CD14-positive monocyte (primary cell): ENCODE data around the gene AP1G2. TPM values are rescaled to one million over a fixed set of nuclear protein-coding genes. Genes with fewer than 3 reads are reported as not detected.

ENCODE experiments used
- DNase-seq, 3 donors: peaks; one replicate each; pipeline ENCODE4 v3.0.0-alpha.2; 2011 to 2022
- H2AFZ ChIP-seq: 2 replicates; pipeline ENCODE4 v1.6.0; 2012; ENCODE audit warnings: mild to moderate bottlenecking, low read depth, low read length, inconsistent platforms; ENCODE audit not compliant: insufficient read depth, poor library complexity, severe bottlenecking
- H3K27ac ChIP-seq, 2 donors: 1 replicate in 1 of 2; 2 replicates in 1 of 2; pipeline ENCODE4 v1.5.1; 2012 to 2013; ENCODE audit warnings: low read length in 2 of 2, control low read depth in 1 of 2, inconsistent platforms in 1 of 2, low read depth in 1 of 2, mild to moderate bottlenecking in 1 of 2
- H3K27me3 ChIP-seq, 2 donors: one replicate each; pipeline versions ENCODE4 v1.6.0 to v1.6.1; 2011 to 2013; ENCODE audit warnings: low read length in 2 of 2; ENCODE audit not compliant: control insufficient read depth in 2 of 2, insufficient read depth in 2 of 2
- H3K36me3 ChIP-seq, 2 donors: replicated peaks in 1 of 2; 1 replicate in 1 of 2; 2 replicates in 1 of 2; pipeline versions ENCODE4 v1.5.1 to v1.6.1; 2012 to 2013; ENCODE audit warnings: low read length in 2 of 2, control low read depth in 1 of 2, inconsistent platforms in 1 of 2, mild to moderate bottlenecking in 1 of 2; ENCODE audit not compliant: insufficient read depth in 2 of 2, control insufficient read depth in 1 of 2
- H3K4me1 ChIP-seq, 2 donors: 1 replicate in 1 of 2; 2 replicates in 1 of 2; pipeline versions ENCODE4 v1.5.1 to v1.6.1; 2012 to 2013; ENCODE audit warnings: low read length in 2 of 2, control low read depth in 1 of 2, inconsistent platforms in 1 of 2, mild to moderate bottlenecking in 1 of 2, moderate library complexity in 1 of 2; ENCODE audit not compliant: insufficient read depth in 2 of 2, control insufficient read depth in 1 of 2
- H3K4me2 ChIP-seq: replicated peaks from 2 replicates; pipeline ENCODE3; 2012; ENCODE audit warnings: low read length, moderate library complexity, mild to moderate bottlenecking; ENCODE audit not compliant: poor library complexity, severe bottlenecking; ENCODE audit errors: extremely low read depth
- H3K4me3 ChIP-seq, 3 experiments: fragments of 200-600 bp in 1 of 3; sonication (generic) in 1 of 3; replicated peaks in 1 of 3; 1 replicate in 2 of 3; 2 replicates in 1 of 3; pipeline ENCODE4 v1.5.1; 2011 to 2013; ENCODE audit warnings: low read length in 3 of 3, mild to moderate bottlenecking in 3 of 3, control low read depth in 2 of 3, low read depth in 2 of 3, inconsistent platforms in 1 of 3, moderate library complexity in 1 of 3
- H3K79me2 ChIP-seq: 2 replicates; pipeline ENCODE4 v1.6.0; 2012; ENCODE audit warnings: mild to moderate bottlenecking, control low read depth, inconsistent platforms, low read length, moderate library complexity; ENCODE audit not compliant: insufficient read depth
- H3K9ac ChIP-seq: 2 replicates; pipeline ENCODE4 v1.6.0; 2017; ENCODE audit warnings: low read length, mild to moderate bottlenecking; ENCODE audit not compliant: insufficient read depth, poor library complexity, severe bottlenecking
- H3K9me3 ChIP-seq, 2 donors: replicated peaks in 1 of 2; 1 replicate in 1 of 2; 2 replicates in 1 of 2; pipeline versions ENCODE4 v1.5.1 to v1.6.1; 2012 to 2013; ENCODE audit warnings: low read length in 2 of 2, control low read depth in 1 of 2; ENCODE audit not compliant: control insufficient read depth in 1 of 2, insufficient read depth in 1 of 2
- H4K20me1 ChIP-seq: 2 replicates; pipeline ENCODE4 v1.6.0; 2012; ENCODE audit warnings: mild to moderate bottlenecking, low read length, control low read depth, moderate library complexity; ENCODE audit not compliant: insufficient read depth
- H3K27ac Mint-ChIP-seq, 7 donors: one replicate each; pipeline ENCODE4 v1.8.0; 2020; ENCODE audit warnings: mild to moderate bottlenecking in 7 of 7, mixed read lengths in 7 of 7, moderate library complexity in 6 of 7, inconsistent platforms in 2 of 7
- H3K27me3 Mint-ChIP-seq, 3 donors: one replicate each; pipeline ENCODE4 v1.8.0; 2021 to 2022; ENCODE audit warnings: low read depth in 3 of 3, mild to moderate bottlenecking in 3 of 3, mixed read lengths in 3 of 3, moderate library complexity in 3 of 3, inconsistent platforms in 1 of 3
- H3K36me3 Mint-ChIP-seq, 2 donors: one replicate each; pipeline ENCODE4 v1.8.0; 2020; ENCODE audit warnings: mixed read lengths in 2 of 2, inconsistent platforms in 1 of 2, mild to moderate bottlenecking in 1 of 2
- H3K4me1 Mint-ChIP-seq: one replicate; pipeline ENCODE4 v1.8.0; 2020; ENCODE audit warnings: mild to moderate bottlenecking, mixed read lengths
- H3K4me3 Mint-ChIP-seq, 2 donors: one replicate each; pipeline ENCODE4 v1.8.0; 2020; ENCODE audit warnings: mild to moderate bottlenecking in 2 of 2, mixed read lengths in 2 of 2, moderate library complexity in 1 of 2
- H3K9me3 Mint-ChIP-seq, 7 donors: one replicate each; pipeline ENCODE4 v1.8.0; 2020 to 2022; ENCODE audit warnings: mixed read lengths in 7 of 7, mild to moderate bottlenecking in 6 of 7, moderate library complexity in 6 of 7, inconsistent platforms in 2 of 7
- CTCF ChIP-seq: fragments of 200-600 bp; IDR thresholded peaks from one replicate; pipeline ENCODE4 v1.8.0; 2022; ENCODE audit warnings: antibody characterized with exemption, mild to moderate bottlenecking
- WGBS: methylation state at CpG from one replicate; pipeline ENCODE4 v1.1.5; 2013; ENCODE audit warnings: missing lambda C conversion rate; ENCODE audit not compliant: insufficient coverage; 5-methylcytosine and 5-hydroxymethylcytosine counted together
- intact Hi-C, 2 donors: fragments of 100-400 bp; cut with micrococcal nuclease; formaldehyde crosslinking; loops; one replicate each; pipeline versions ENCODE4 v1.15.0 to v1.15.1; 2023
- polyA plus RNA-seq, 3 donors: library from polyadenylated mRNA; depleted of rRNA in 1 of 3; unstranded in 2 of 3; stranded (reverse) in 1 of 3; fragments of 300-500 nt in 2 of 3; fragments of >200 nt in 1 of 3; fragmentation: Illumina TruSeq in 2 of 3; gene quantifications; 1 replicate in 2 of 3; 2 replicates in 1 of 3; pipeline ENCODE4 v1.2.3, GENCODE V29; 2012 to 2021

AP1G2 gene
- polyA plus RNA-seq, 3 donors: 32.2 to 437 (median 37.0) TPM

- TF ChIP-seq CTCF: no peak
- peaks cover 57% of the 10 kb centered on the region for H3K4me1 Mint-ChIP-seq
- H3K9me3 Mint-ChIP-seq: peaks cover 0 to 16% (median 10%) of the 10 kb centered on the region in 7 donors
- H3K4me2 ChIP-seq: peak overlapping the region; percentile 73
- peak overlapping the region; percentile 68 to 90 for H3K4me3 Mint-ChIP-seq
- H3K4me3 ChIP-seq: peak overlapping the region in 1 of 3 experiments; percentile 58
- H4K20me1 ChIP-seq: no peaks in the 10 kb centered on the region
- H3K79me2 ChIP-seq: peaks cover 4% of the 10 kb centered on the region
- H3K36me3 Mint-ChIP-seq: peaks cover 3 to 7% of the 10 kb centered on the region in 2 donors
- H3K9ac ChIP-seq: peak overlapping the region; percentile 15
- no peaks in the 10 kb centered on the region for H3K36me3 ChIP-seq
- H3K27ac Mint-ChIP-seq: peak overlapping the region; percentile 85 to 98 (median 94)
- H3K4me1 ChIP-seq: peaks cover 60 to 79% of the 10 kb centered on the region in 2 donors
- peaks cover 12 to 23% of the 10 kb centered on the region in 2 donors for H3K27me3 ChIP-seq
- intact Hi-C loops: no loop called here
- H2AFZ ChIP-seq: peak overlapping the region; percentile 47
- peak; percentile 21 to 51 (median 31) for DNase-seq
- no peaks in the 10 kb centered on the region for H3K9me3 ChIP-seq
- 8% methylated on average over 4 of the region's 4 CpGs for WGBS
- H3K27me3 Mint-ChIP-seq: peaks cover 19 to 27% (median 26%) of the 10 kb centered on the region in 3 donors
- peak overlapping the region; percentile 66 to 81 for H3K27ac ChIP-seq
Measured at GRCh38 chr14:23572524-23572828, 4.9 kb upstream of the AP1G2 start.

GRCh38 chr14:23571701-23572523, 4.3 kb upstream of the AP1G2 start:
- Mint-ChIP-seq H3K4me1 (peaks cover 60% of the 10 kb centered on the region), H3K9me3 (peaks cover 0 to 16% (median 8%) of the 10 kb centered on the region in 7 donors), H3K4me3 (peak overlapping the region; percentile 68 to 90), H3K27ac (peak overlapping the region; percentile 85 to 98 (median 94)), H3K27me3 (peaks cover 16 to 23% (median 21%) of the 10 kb centered on the region in 3 donors), H3K36me3 (peaks cover 3 to 7% of the 10 kb centered on the region in 2 donors)
- Histone ChIP-seq H3K4me1 (peaks cover 62 to 79% of the 10 kb centered on the region in 2 donors), H3K4me3 (peak overlapping the region in 1 of 3 experiments; percentile 58), H3K27me3 (peaks cover 10 to 19% of the 10 kb centered on the region in 2 donors), H3K27ac (peak overlapping the region; percentile 66 to 81), H3K9ac (peak overlapping the region; percentile 15), H2AFZ (peak overlapping the region; percentile 41), H3K79me2 (peaks cover 9% of the 10 kb centered on the region), H3K4me2 (peak overlapping the region; percentile 73), H4K20me1 (no peaks in the 10 kb centered on the region), H3K36me3 (no peaks in the 10 kb centered on the region), H3K9me3 (no peaks in the 10 kb centered on the region)
- no peak for TF ChIP-seq CTCF
- 34% methylated on average over 14 of the region's 14 CpGs for WGBS
- intact Hi-C loops: no loop called here
- no peak for DNase-seq
